Transverse colon (tissue), 4 donors: ENCODE data around the gene VIM. TPM values are rescaled to one million over a fixed set of nuclear protein-coding genes. Genes with fewer than 3 reads are reported as not detected.
"Not testable (repeated sequence)": the region's sequence is repeated elsewhere in the genome, so short reads cannot be mapped to it uniquely, and the experiment has no call there.

Source experiments
- DNase-seq: peaks from one replicate; pipeline ENCODE4 v3.0.0-alpha.2; 2019
- H3K27ac ChIP-seq, 4 donors: fragments of 200-600 bp; sonication (generic); 2 replicates each; pipeline ENCODE4 v1.5.1; 2016 to 2018; ENCODE audit warnings: inconsistent platforms in 4 of 4
- H3K27me3 ChIP-seq: fragments of 200-600 bp; sonication (generic); 2 replicates; pipeline ENCODE4 v1.5.1; 2017; ENCODE audit warnings: inconsistent platforms
- H3K36me3 ChIP-seq, 4 donors: fragments of 200-600 bp; sonication (generic); 2 replicates each; pipeline ENCODE4 v1.5.1; 2017 to 2019; ENCODE audit warnings: inconsistent platforms in 4 of 4
- H3K4me1 ChIP-seq, 4 donors: fragments of 200-600 bp; sonication (generic); 2 replicates each; pipeline ENCODE4 v1.5.1; 2017 to 2020; ENCODE audit warnings: inconsistent platforms in 4 of 4
- H3K4me3 ChIP-seq, 4 donors: fragments of 200-600 bp; sonication (generic); 1 replicate in 1 of 4; 2 replicates in 3 of 4; pipeline versions ENCODE4 v1.5.1 to v1.6.1; 2017 to 2019; ENCODE audit warnings: inconsistent platforms in 4 of 4
- H3K9me3 ChIP-seq, 2 donors: fragments of 200-600 bp; sonication (generic); 2 replicates each; pipeline ENCODE4 v1.5.1; 2017 to 2019; ENCODE audit warnings: inconsistent platforms in 2 of 2
- EP300 ChIP-seq: sonication (generic); formaldehyde crosslinking; IDR thresholded peaks from one replicate; pipeline ENCODE4 v1.6.1; 2017; ENCODE audit warnings: antibody characterized with exemption, low read depth
- POLR2A ChIP-seq: fragments of 450-650 bp; IDR thresholded peaks from one replicate; pipeline ENCODE4 v1.6.1; 2016; ENCODE audit warnings: antibody characterized with exemption, mild to moderate bottlenecking, moderate library complexity
- POLR2AphosphoS5 ChIP-seq, 3 donors: sonication (generic); formaldehyde crosslinking; IDR thresholded peaks; one replicate each; pipeline ENCODE4 v1.6.1; 2016; ENCODE audit warnings: antibody characterized with exemption in 3 of 3
- WGBS, 2 donors: methylation state at CpG; one replicate each; pipeline ENCODE4 v1.1.5; 2018; ENCODE audit warnings: low coverage in 1 of 2; 5-methylcytosine and 5-hydroxymethylcytosine counted together
- in situ Hi-C, 4 donors: fragments of 200-750 bp; cut with MboI; loops; one replicate each; pipeline versions ENCODE4 v1.15.0 to v1.15.1; 2017; ENCODE audit warnings: low sequenced_read_pairs in 3 of 4, low pct_ligation_motif_present in 1 of 4, low pct_unique_long_range_greater_than_20kb in 1 of 4
- intact Hi-C: fragments of 100-400 bp; cut with DNase I; formaldehyde crosslinking; loops from one replicate; pipeline ENCODE4 v1.15.1; 2023; ENCODE audit warnings: low total_unique reads
- total RNA-seq, 4 donors: library from RNA; depleted of rRNA; stranded (reverse); fragments of >200 nt; gene quantifications; one replicate each; pipeline ENCODE4 v1.1.0, GENCODE V29; 2016
- TF ChIP-seq, protein P1 (sequence below), 5 experiments: fragments of 200-600 bp in 3 of 5; fragments of 450-650 bp in 2 of 5; sonication (generic) in 3 of 5; IDR thresholded peaks; 1 replicate in 2 of 5; 2 replicates in 3 of 5; pipeline ENCODE4 v1.5.1; 2016 to 2017; ENCODE audit warnings: antibody characterized with exemption in 5 of 5, inconsistent platforms in 3 of 5, mild to moderate bottlenecking in 2 of 5, moderate library complexity in 1 of 5

VIM gene
- total RNA-seq, 4 donors from 2014 or later, result 345 to 1,157 (median 686) TPM

GRCh38 chr10:17265468-17265867, 37.4 kb downstream of the VIM start:
- intact Hi-C loops, result no loop called here
- Histone ChIP-seq H3K9me3 (peaks cover 26 to 27% of the 10 kb centered on the region in 2 donors), H3K4me1 (no peaks in the 10 kb centered on the region), H3K36me3 (no peaks in the 10 kb centered on the region), H3K4me3 (no peak overlapping the region), H3K27ac (no peak overlapping the region), H3K27me3 (peaks cover 3% of the 10 kb centered on the region)
- in situ Hi-C loops, result no loop called here
- TF ChIP-seq POLR2AphosphoS5 (IDR thresholded peaks at IDR 0.05) (no peak), POLR2A (no peak), EP300 (no peak)
- TF ChIP-seq, protein P1, sequence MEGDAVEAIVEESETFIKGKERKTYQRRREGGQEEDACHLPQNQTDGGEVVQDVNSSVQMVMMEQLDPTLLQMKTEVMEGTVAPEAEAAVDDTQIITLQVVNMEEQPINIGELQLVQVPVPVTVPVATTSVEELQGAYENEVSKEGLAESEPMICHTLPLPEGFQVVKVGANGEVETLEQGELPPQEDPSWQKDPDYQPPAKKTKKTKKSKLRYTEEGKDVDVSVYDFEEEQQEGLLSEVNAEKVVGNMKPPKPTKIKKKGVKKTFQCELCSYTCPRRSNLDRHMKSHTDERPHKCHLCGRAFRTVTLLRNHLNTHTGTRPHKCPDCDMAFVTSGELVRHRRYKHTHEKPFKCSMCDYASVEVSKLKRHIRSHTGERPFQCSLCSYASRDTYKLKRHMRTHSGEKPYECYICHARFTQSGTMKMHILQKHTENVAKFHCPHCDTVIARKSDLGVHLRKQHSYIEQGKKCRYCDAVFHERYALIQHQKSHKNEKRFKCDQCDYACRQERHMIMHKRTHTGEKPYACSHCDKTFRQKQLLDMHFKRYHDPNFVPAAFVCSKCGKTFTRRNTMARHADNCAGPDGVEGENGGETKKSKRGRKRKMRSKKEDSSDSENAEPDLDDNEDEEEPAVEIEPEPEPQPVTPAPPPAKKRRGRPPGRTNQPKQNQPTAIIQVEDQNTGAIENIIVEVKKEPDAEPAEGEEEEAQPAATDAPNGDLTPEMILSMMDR (IDR thresholded peaks at IDR 0.05), result no peak
- 72 to 85% methylated on average over 2 of the region's 2 CpGs for WGBS, 2 donors
- no peak for DNase-seq

DNA sequence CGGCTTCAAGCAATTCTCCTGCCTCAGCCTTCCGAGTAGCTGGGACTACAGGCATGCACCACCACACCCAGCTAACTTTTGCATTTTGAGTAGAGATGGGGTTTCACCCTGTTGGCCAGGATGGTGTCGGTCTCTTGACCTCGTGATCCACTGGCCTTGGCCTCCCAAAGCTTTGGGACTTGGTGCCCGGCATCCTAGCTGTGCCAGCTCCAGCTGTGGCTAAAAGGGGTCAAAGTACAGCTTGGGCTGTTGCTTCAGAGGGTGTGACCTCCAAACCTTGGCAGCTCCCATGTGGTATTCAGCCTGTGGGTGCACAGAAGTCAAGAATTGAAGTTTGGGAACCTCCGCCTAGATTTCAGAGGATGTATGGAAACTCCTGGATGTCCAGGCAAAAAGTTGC, 38.5 kb downstream of the VIM start:
- in situ Hi-C loops, H3K27ac ChIP-seq, H3K4me1 ChIP-seq, H3K36me3 ChIP-seq, H3K4me3 ChIP-seq, H3K27me3 ChIP-seq, DNase-seq, intact Hi-C loops: not testable (repeated sequence)
- WGBS, 2 donors, result 85% methylated on average over 6 of the region's 6 CpGs; no CpG with 5 or more reads in 1 of the 2 donors
- peaks cover 25% of the 10 kb centered on the region in 2 donors for H3K9me3 ChIP-seq

DNA sequence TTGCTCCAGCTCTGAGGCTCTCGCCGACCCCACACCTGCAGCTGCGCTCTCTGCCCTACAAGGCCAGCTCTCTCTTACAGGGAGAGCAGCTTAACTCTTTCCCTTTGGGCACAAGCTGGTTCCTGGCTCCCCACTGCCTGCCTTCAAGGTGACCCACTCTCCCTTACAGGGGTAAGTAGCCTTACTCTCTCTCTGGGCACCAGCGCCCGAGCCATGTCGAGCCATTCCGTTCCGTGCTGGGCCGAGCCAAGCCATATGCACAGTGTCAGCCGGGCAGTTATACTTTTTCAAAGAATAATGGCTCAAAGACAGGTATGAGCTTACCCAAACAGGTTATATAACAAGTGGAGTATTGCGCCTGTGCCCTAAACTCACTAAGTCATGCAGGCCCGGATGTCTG, 44.6 kb downstream of the VIM start:
- Histone ChIP-seq H3K27me3 (no peaks in the 10 kb centered on the region), H3K36me3 (no peaks in the 10 kb centered on the region), H3K27ac (no peak overlapping the region), H3K4me3 (no peak overlapping the region), H3K4me1 (no peaks in the 10 kb centered on the region), H3K9me3 (no peaks in the 10 kb centered on the region)
- TF ChIP-seq POLR2A (no peak), POLR2AphosphoS5 (IDR thresholded peaks at IDR 0.05) (no peak)
- TF ChIP-seq, protein P1 (IDR thresholded peaks at IDR 0.05), result no peak
- 85 to 94% methylated on average over 2 to 12 of the region's 12 CpGs for WGBS, 2 donors
- in situ Hi-C loops, result no loop called here
- intact Hi-C loops, result no loop called here
- no peak for DNase-seq

DNA sequence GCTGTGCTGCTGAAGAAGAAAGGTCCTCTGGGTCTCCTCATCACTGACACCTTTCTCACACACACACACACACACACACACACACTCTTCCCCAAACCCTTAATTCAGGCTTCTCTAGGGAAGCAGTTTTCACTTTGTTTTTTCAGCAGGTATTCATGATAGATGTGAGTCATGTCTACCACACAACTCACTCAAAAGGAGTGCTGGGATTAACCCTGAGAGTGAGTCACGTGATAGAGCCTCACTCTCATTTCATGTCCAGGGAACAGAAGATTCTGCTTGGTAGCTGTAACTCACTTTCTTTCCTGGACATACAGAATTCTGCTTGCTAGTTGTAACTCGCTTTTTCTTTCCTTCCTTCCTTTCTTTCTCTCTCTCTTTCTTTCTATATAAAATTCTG, 45.4 kb downstream of the VIM start:
- Histone ChIP-seq H3K4me1 (no peaks in the 10 kb centered on the region), H3K9me3 (no peaks in the 10 kb centered on the region), H3K27ac (no peak overlapping the region), H3K27me3 (no peaks in the 10 kb centered on the region), H3K36me3 (no peaks in the 10 kb centered on the region), H3K4me3 (no peak overlapping the region)
- WGBS, 2 donors, result 67 to 100% methylated on average over 2 of the region's 2 CpGs
- in situ Hi-C loops (no loop called here), intact Hi-C loops (no loop called here)
- DNase-seq, result no peak
- no peak for TF ChIP-seq POLR2AphosphoS5 (IDR thresholded peaks at IDR 0.05)

DNA sequence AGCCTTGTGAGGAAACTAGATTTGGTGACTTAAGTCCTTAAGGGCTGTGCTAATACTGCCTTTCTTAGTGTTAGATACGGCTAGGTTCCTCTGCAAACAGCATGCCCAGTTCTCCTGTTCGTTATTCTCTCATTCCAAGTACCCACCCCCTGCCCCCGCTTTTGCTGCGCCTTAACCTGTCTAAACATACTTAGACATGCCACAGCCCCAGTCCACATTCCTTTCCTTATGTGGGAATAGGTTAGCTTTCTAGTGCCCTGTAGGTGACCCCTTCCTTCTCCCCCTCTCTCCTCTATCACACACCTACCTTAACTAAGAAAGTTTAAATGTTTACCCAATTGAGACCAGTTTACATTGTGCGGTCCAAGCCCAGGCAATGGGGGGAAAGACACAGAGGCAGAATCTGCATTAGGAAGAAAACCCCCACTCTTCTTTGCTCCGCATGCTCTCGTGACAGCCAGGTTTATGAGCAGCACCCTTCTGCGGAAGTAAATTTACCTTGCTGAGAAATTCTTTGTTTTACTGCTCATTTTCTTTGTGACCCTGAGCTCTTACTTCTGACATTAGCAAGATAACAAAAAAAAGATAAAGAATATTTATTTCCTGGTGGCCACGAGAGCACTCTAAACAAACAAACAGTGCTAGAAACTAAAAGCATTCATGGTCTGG, 48.8 kb downstream of the VIM start:
- H3K36me3 ChIP-seq, result no peaks in the 10 kb centered on the region
- intact Hi-C loops (no loop called here), in situ Hi-C loops (no loop called here)
- no peaks in the 10 kb centered on the region for H3K4me1 ChIP-seq
- no peak for DNase-seq
- no peaks in the 10 kb centered on the region for H3K27me3 ChIP-seq
- no peaks in the 10 kb centered on the region for H3K9me3 ChIP-seq
- H3K27ac ChIP-seq, result no peak overlapping the region
- 75 to 86% methylated on average over 8 to 9 of the region's 9 CpGs for WGBS, 2 donors
- TF ChIP-seq POLR2A (no peak), EP300 (no peak), POLR2AphosphoS5 (IDR thresholded peaks at IDR 0.05) (no peak)
- TF ChIP-seq, protein P1 (IDR thresholded peaks at IDR 0.05), result no peak
- H3K4me3 ChIP-seq, result no peak overlapping the region
